ENCODE results near the gene ERVMER34-1. TPM values are rescaled to one million over a fixed set of nuclear protein-coding genes. Genes with fewer than 3 reads are reported as not detected.

ERVMER34-1 gene
- total RNA-seq (2014; rRNA removed) = 0.26 and 0.34 TPM in 2 replicates
- 0.04 TPM for polyA plus RNA-seq (2012)

DNA sequence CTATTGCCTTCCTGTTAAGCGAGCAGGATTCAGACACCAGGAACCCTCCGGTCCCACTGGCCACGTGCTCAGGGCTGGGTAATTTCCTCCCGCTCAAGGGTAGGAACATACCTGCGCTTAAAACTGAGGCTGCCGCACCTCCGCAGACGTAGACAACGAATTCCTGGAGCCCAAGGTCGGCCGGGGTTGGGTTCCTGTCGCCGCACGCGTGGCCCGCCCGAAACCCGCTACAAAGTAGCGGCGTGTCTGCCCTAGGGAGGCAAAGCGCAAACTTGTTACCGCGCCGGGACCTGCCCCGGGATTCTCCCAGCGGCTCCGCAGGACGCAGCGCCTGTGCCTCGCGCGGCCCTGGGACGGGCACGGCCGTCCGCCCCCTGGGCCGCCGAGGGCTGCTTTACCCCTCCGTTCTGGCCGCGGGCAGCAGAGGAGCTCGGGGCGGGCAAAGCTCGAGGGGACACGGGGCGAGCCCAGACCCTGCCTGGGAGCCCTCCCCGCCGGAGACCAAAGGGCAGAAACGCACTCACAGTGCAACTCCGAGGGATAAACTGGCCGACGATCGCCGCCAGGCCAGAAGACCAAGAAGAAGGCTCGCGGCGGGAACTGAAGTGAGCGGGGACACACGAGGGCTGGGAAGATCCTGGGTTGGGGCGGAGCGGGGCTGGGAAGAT is at the start of gene ERVMER34-1:
TSS of gene ERVMER34-1 (minus strand) at position 607 of the 668 bp plus-strand sequence. CDS start 5,905 bp downstream, outside the sequence.
- DNase-seq (ENCODE audit: low read depth) = no peak

DNA sequence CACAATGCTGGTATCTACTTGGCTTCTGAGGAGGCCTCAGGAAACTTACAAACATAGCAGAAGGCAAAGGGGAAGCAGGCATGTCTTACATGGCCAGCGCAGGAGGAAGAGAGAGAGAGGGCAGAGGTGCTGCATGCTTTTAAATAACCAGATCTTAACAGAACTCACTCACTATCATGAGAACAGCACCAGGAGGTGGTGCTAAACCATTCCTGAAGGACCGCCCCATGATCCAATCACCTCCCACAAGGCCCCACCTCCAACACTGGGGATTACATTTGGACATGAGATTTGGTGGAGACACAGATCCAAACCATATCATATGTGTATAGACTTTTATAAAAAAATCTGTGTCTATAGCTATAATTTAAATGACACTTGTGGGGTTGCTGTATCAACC is 48.6 kb upstream of the ERVMER34-1 start:
- DNase-seq (ENCODE audit: low read depth) = no peak

GRCh38 chr4:52795533-52795932 is 44.3 kb upstream of the ERVMER34-1 start:
- no peak for DNase-seq (ENCODE audit: low read depth)

DNA sequence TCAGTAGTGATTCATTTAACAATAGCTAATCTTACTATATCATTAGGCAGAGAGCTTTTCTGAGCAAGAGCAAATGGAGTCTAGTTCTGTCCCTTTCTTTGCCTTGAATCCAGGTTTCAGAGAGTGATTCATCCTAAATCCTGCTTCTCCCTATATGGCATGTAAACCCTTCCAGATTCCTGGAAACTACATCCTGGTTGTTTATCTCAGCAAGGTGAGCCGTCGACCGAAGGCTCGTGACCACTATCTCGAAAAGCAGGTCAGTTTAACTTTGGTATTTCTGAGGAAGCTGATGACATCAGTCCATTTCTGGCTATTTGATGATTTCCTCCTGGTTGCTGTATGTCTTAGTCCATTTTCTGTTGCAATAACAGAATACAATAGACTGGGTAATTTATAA is 40.7 kb upstream of the ERVMER34-1 start:
- no peak for DNase-seq (ENCODE audit: low read depth)

DNA sequence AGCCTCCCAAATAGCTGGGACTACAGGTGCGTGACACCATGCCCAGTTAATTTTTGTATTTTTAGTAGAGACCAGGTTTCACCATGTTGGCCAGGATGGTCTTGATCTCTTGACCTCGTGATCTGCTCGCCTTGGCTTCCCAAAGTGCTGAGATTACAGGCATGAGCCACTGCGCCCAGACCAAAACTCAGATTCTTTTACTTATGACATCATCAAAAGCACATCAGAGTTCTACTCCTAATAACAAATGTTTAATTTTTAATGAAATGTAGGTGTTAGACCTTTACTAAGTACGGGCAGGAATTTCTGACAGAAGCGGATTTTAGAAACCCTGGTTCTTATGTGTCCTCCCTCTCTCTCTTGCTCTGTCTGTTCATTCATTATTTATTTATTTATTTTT is 38.5 kb upstream of the ERVMER34-1 start:
- DNase-seq (ENCODE audit: low read depth) = no peak

GRCh38 chr4:52788806-52789205 is 37.6 kb upstream of the ERVMER34-1 start:
- DNase-seq (ENCODE audit: low read depth) = no peak

DNA sequence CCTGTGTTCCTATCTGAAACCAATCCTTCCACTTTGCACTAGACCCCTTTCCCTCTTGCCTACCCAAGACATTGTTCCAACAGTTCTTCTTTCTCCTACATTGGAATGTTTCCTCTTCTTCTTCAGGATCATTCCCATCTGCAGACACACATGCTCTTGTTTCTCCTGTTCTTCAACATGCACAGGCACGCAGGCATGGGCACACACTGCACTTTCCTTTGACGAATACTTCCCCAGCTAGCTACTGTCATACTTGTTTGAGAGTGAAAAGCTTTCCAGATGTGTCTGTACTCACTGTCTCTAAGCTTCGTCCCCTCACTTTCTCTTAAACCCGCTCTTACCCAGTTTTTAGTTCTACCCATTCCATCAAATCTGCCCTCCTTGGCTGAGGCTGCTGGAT is 31.8 kb upstream of the ERVMER34-1 start:
- DNase-seq (ENCODE audit: low read depth) = no peak

GRCh38 chr4:52780617-52781354 is 29.6 kb upstream of the ERVMER34-1 start:
- DNase-seq (ENCODE audit: low read depth) = peak; percentile 5

GRCh38 chr4:52780206-52780605 is 29.0 kb upstream of the ERVMER34-1 start:
- DNase-seq (ENCODE audit: low read depth) = peak; percentile 5

- DNase-seq (ENCODE audit: low read depth) = no peak
Observed at GRCh38 chr4:52760256-52760655, 9.0 kb upstream of the ERVMER34-1 start.

GRCh38 chr4:52755426-52755825 is 4.2 kb upstream of the ERVMER34-1 start:
- no peak for DNase-seq (ENCODE audit: low read depth)

DNA sequence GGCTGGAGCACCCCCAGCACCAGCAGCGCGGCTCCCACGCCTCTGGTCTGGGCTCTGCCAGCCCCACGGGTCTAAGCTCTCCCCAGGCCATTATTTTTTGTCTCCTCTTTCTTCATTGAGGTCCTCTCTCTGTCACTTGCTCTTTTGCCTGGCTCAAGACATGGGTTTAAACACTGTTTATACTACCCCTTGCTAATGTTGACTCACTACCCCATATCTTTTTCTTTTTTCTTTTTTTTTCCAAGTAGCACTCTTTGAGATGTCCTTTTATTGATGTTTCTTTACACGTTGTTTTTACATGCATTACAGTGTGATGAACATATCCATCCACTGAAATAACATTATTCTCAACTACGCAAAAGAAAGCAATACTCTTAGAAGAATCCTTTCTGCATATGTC is 1.7 kb upstream of the ERVMER34-1 start:
- DNase-seq (ENCODE audit: low read depth) = no peak

DNA sequence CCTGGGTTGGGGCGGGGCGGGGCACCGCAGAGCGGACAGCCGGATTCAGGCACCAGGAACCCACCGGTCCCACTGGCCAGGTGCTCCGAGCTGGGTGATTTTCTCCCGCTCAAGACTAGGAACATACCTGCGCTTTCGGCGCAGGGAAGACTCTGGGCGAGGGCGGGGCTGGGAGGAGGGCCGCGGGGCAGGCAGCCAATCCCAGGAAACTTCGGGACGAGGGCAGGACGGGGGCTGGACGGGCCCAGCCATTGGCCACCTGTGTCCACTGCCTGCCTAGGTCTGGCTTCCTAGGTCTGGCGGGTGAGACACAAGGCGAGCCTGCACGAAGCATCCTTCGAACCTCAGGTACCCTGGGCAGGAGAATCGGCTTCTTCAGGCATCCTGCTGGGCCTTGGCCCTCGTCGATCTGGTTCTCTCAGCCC is 274 bp upstream of the ERVMER34-1 start:
- no peak for DNase-seq (ENCODE audit: low read depth)

- no peak for DNase-seq (ENCODE audit: low read depth)
Observed at GRCh38 chr4:52750213-52750612, 1.0 kb downstream of the ERVMER34-1 start.

GRCh38 chr4:52748432-52748831 is 2.8 kb downstream of the ERVMER34-1 start:
- no peak for DNase-seq (ENCODE audit: low read depth)

DNA sequence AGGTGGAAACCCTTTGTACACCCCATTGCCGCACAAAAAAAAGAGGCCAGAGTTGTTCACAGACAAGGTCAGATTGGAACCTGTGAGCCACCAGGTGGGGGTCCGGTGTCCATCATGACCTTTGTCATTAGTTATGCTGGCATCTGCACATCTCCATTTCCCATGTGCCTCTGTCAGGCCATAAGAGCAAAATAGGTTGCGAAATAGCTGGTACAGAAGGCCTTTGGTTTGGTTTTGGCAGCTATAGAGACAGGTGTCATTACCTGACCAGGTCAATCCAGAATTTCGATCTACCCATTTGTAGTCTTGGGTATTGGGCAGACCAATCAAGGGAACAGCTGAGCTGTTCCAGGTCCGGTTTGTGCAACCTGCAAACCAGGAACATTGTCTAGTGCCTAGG is 6.6 kb downstream of the ERVMER34-1 start:
- no peak for DNase-seq (ENCODE audit: low read depth)

- DNase-seq (ENCODE audit: low read depth) = no peak
Observed at GRCh38 chr4:52743444-52744019, 7.7 kb downstream of the ERVMER34-1 start.

- no peak for DNase-seq (ENCODE audit: low read depth)
Observed at GRCh38 chr4:52729586-52729985, 21.6 kb downstream of the ERVMER34-1 start.

- DNase-seq (ENCODE audit: low read depth) = no peak
Observed at GRCh38 chr4:52728691-52729240, 22.5 kb downstream of the ERVMER34-1 start.

GRCh38 chr4:52726826-52727580 is 24.2 kb downstream of the ERVMER34-1 start:
- DNase-seq (ENCODE audit: low read depth) = no peak

GRCh38 chr4:52721968-52722815 is 29.0 kb downstream of the ERVMER34-1 start:
- DNase-seq (ENCODE audit: low read depth) = peak; percentile 93
